Gastrocnemius medialis (tissue), 4 donors: Measurements from ENCODE around the gene PDCL3. TPM values are rescaled to one million over a fixed set of nuclear protein-coding genes. Genes with fewer than 3 reads are reported as not detected.

Experiments
- ATAC-seq, 2 donors: fragments of 150-250 bp; one replicate each; pipeline ENCODE4 v1.9.1; 2016
- DNase-seq, 2 donors: peaks; one replicate each; pipeline ENCODE4 v3.0.0-alpha.2; 2019
- H3K27ac ChIP-seq, 4 donors: fragments of 200-600 bp; sonication (generic); 1 replicate in 1 of 4; 2 replicates in 3 of 4; pipeline ENCODE4 v1.5.1; 2016 to 2018; ENCODE audit warnings: mild to moderate bottlenecking in 2 of 4, moderate library complexity in 1 of 4
- H3K27me3 ChIP-seq, 3 donors: fragments of 200-600 bp; sonication (generic) in 2 of 3; 1 replicate in 1 of 3; 2 replicates in 2 of 3; pipeline versions ENCODE4 v1.5.1 to v1.6.0; 2016 to 2019; ENCODE audit warnings: mild to moderate bottlenecking in 1 of 3, moderate library complexity in 1 of 3
- H3K36me3 ChIP-seq, 2 donors: fragments of 200-600 bp; sonication (generic) in 1 of 2; one replicate each; pipeline ENCODE4 v1.5.1; 2017 to 2018
- H3K4me1 ChIP-seq, 2 donors: fragments of 200-600 bp; sonication (generic) in 1 of 2; one replicate each; pipeline ENCODE4 v1.5.1; 2016 to 2017; ENCODE audit warnings: mild to moderate bottlenecking in 2 of 2
- H3K4me3 ChIP-seq, 4 donors: fragments of 200-600 bp; sonication (generic) in 3 of 4; 1 replicate in 1 of 4; 2 replicates in 3 of 4; pipeline ENCODE4 v1.5.1; 2016 to 2019; ENCODE audit warnings: mild to moderate bottlenecking in 2 of 4
- H3K9me3 ChIP-seq, 3 donors: fragments of 200-600 bp; sonication (generic) in 2 of 3; 1 replicate in 1 of 3; 2 replicates in 2 of 3; pipeline ENCODE4 v1.5.1; 2016 to 2019
- CTCF ChIP-seq, 5 experiments: fragments of 450-650 bp in 3 of 5; fragments of 200-600 bp in 2 of 5; sonication (generic) in 2 of 5; IDR thresholded peaks in 4 of 5; conservative IDR thresholded peaks in 1 of 5; 1 replicate in 4 of 5; 2 replicates in 1 of 5; pipeline ENCODE4 v1.5.1; 2016 to 2019; ENCODE audit warnings: antibody characterized with exemption in 5 of 5, mild to moderate bottlenecking in 3 of 5, moderate library complexity in 3 of 5
- POLR2A ChIP-seq, 2 donors: fragments of 450-650 bp; IDR thresholded peaks; one replicate each; pipeline ENCODE4 v1.6.1; 2017; ENCODE audit warnings: antibody characterized with exemption in 2 of 2, mild to moderate bottlenecking in 2 of 2, moderate library complexity in 2 of 2
- in situ Hi-C, 4 donors: fragments of 200-750 bp; cut with MboI; loops; one replicate each; pipeline versions ENCODE4 v1.15.0 to v1.8.0; 2017; ENCODE audit warnings: low sequenced_read_pairs in 4 of 4
- intact Hi-C: fragments of 100-400 bp; cut with DNase I; formaldehyde crosslinking; loops from one replicate; pipeline ENCODE4 v1.15.1; 2023; ENCODE audit warnings: low total_unique reads
- total RNA-seq, 4 donors: library from RNA; depleted of rRNA; stranded (reverse); fragments of >200 nt; gene quantifications; one replicate each; pipeline versions ENCODE4 v1.1.0 to v1.2.3, GENCODE V29; 2016

The PDCL3 gene
- total RNA-seq, 4 donors from 2014 or later = 16.6 to 37.3 (median 27.8) TPM

GRCh38 chr2:100615471-100615870 lies 52.7 kb downstream of the PDCL3 start:
- Histone ChIP-seq H3K36me3 (no peaks in the 10 kb centered on the region), H3K4me3 (no peak overlapping the region), H3K27me3 (no peaks in the 10 kb centered on the region), H3K4me1 (peaks cover 0 to 6% of the 10 kb centered on the region in 2 donors), H3K9me3 (no peaks in the 10 kb centered on the region), H3K27ac (no peak overlapping the region)
- TF ChIP-seq POLR2A (IDR thresholded peaks at IDR 0.05) (no peak), CTCF (IDR thresholded peaks at IDR 0.05 in 4 of 5, conservative IDR thresholded peaks at IDR 0.05 in 1 of 5) (no peak)
- no peak for DNase-seq
- in situ Hi-C loops = loop anchor here in 3 of 4 donors (10.0 to 25.0 kb wide), 4 partner anchors 369 to 572 kb away; partner anchors contain the start of gene TBC1D8 (in 1 of the 3)
- intact Hi-C loops = no loop called here
- no peak for ATAC-seq

- no peak for DNase-seq
- Histone ChIP-seq H3K27ac (no peak overlapping the region), H3K9me3 (no peaks in the 10 kb centered on the region), H3K4me1 (peaks cover 0 to 5% of the 10 kb centered on the region in 2 donors), H3K4me3 (no peak overlapping the region), H3K27me3 (no peaks in the 10 kb centered on the region), H3K36me3 (no peaks in the 10 kb centered on the region)
- TF ChIP-seq POLR2A (IDR thresholded peaks at IDR 0.05) (no peak), CTCF (IDR thresholded peaks at IDR 0.05 in 4 of 5, conservative IDR thresholded peaks at IDR 0.05 in 1 of 5) (no peak)
- in situ Hi-C loops = loop anchor here in 3 of 4 donors (10.0 to 25.0 kb wide), 4 partner anchors 369 to 571 kb away; partner anchors contain the start of gene TBC1D8 (in 1 of the 3)
- ATAC-seq = no peak
- intact Hi-C loops = no loop called here
These were observed 53.1 kb downstream of the PDCL3 start for GRCh38 chr2:100615886-100616285.

- TF ChIP-seq POLR2A (IDR thresholded peaks at IDR 0.05) (no peak), CTCF (IDR thresholded peaks at IDR 0.05 in 4 of 5, conservative IDR thresholded peaks at IDR 0.05 in 1 of 5) (no peak)
- Histone ChIP-seq H3K27ac (no peak overlapping the region), H3K4me3 (no peak overlapping the region), H3K9me3 (no peaks in the 10 kb centered on the region), H3K4me1 (no peaks in the 10 kb centered on the region), H3K27me3 (no peaks in the 10 kb centered on the region), H3K36me3 (no peaks in the 10 kb centered on the region)
- intact Hi-C loops (no loop called here), in situ Hi-C loops (loop anchor here in 3 of 4 donors (10.0 to 25.0 kb wide), 4 partner anchors 368 to 570 kb away; partner anchors contain the start of gene TBC1D8 (in 1 of the 3))
- DNase-seq = no peak
- ATAC-seq = no peak
These were observed 54.1 kb downstream of the PDCL3 start for GRCh38 chr2:100616841-100617390.

- no peaks in the 10 kb centered on the region for H3K9me3 ChIP-seq
- intact Hi-C loops (no loop called here), in situ Hi-C loops (loop anchor here in 3 of 4 donors (10.0 to 25.0 kb wide), 4 partner anchors 365 to 567 kb away; partner anchors contain the start of gene TBC1D8 (in 1 of the 3))
- DNase-seq = no peak
- H3K36me3 ChIP-seq = no peaks in the 10 kb centered on the region
- no peak for ATAC-seq
- no peaks in the 10 kb centered on the region for H3K27me3 ChIP-seq
- H3K4me3 ChIP-seq = no peak overlapping the region
- no peak overlapping the region for H3K27ac ChIP-seq
- H3K4me1 ChIP-seq = no peaks in the 10 kb centered on the region
- TF ChIP-seq POLR2A (IDR thresholded peaks at IDR 0.05) (no peak), CTCF (IDR thresholded peaks at IDR 0.05 in 4 of 5, conservative IDR thresholded peaks at IDR 0.05 in 1 of 5) (no peak)
These were observed 57.2 kb downstream of the PDCL3 start for GRCh38 chr2:100619951-100620350.
